Heart right ventricle (tissue), 16 donors: ENCODE results near the gene RAF1. TPM values are rescaled to one million over a fixed set of nuclear protein-coding genes. Genes with fewer than 3 reads are reported as not detected.
"Not testable (repeated sequence)": the region's sequence is repeated elsewhere in the genome, so short reads cannot be mapped to it uniquely, and the experiment has no call there.

Experiments used
- ATAC-seq, 8 donors: fragments of 200-7000 bp; cut with Tn5 transposase; one replicate each; pipeline ENCODE4 v1.9.1; 2020; ENCODE audit warnings: mild to moderate bottlenecking in 8 of 8, moderate library complexity in 8 of 8, moderate number of reproducible peaks in 1 of 8
- DNase-seq, 2 donors: peaks; one replicate each; pipeline ENCODE4 v3.0.0-alpha.2; 2020
- H3K27ac ChIP-seq, 10 donors: fragments of 200-600 bp; sonication (generic) in 2 of 10; one replicate each; pipeline versions ENCODE4 v1.5.0 to v1.8.0; 2020 to 2022; ENCODE audit warnings: mild to moderate bottlenecking in 3 of 10
- H3K27me3 ChIP-seq, 7 donors: fragments of 200-600 bp; one replicate each; pipeline ENCODE4 v1.8.0; 2021 to 2022; ENCODE audit warnings: mild to moderate bottlenecking in 2 of 7
- H3K36me3 ChIP-seq, 9 donors: fragments of 200-600 bp; sonication (generic) in 1 of 9; one replicate each; pipeline versions ENCODE4 v1.5.0 to v1.8.0; 2020 to 2022; ENCODE audit warnings: mild to moderate bottlenecking in 2 of 9
- H3K4me1 ChIP-seq, 9 donors: fragments of 200-600 bp; sonication (generic) in 1 of 9; one replicate each; pipeline versions ENCODE4 v1.5.0 to v1.8.0; 2020 to 2022; ENCODE audit warnings: mild to moderate bottlenecking in 4 of 9
- H3K4me3 ChIP-seq, 10 donors: fragments of 200-600 bp; sonication (generic) in 2 of 10; one replicate each; pipeline versions ENCODE4 v1.5.0 to v1.8.0; 2020 to 2022; ENCODE audit warnings: mild to moderate bottlenecking in 7 of 10, moderate library complexity in 2 of 10
- H3K9me3 ChIP-seq, 11 donors: fragments of 200-600 bp in 10 of 11; sonication (generic) in 2 of 11; one replicate each; pipeline versions ENCODE4 v1.5.0 to v1.8.0; 2013 to 2022; ENCODE audit warnings: mild to moderate bottlenecking in 2 of 11, control low read depth in 1 of 11, moderate library complexity in 1 of 11
- CTCF ChIP-seq, 9 donors: fragments of 200-600 bp; sonication (generic) in 2 of 9; IDR thresholded peaks; one replicate each; pipeline versions ENCODE4 v1.5.0 to v1.8.0; 2021 to 2022; ENCODE audit warnings: antibody characterized with exemption in 9 of 9, mild to moderate bottlenecking in 5 of 9, moderate library complexity in 1 of 9
- WGBS, 2 donors: extraction: QIAGEN DNeasy Blood & Tissue Kit; methylation state at CpG; one replicate each; pipeline ENCODE4 v1.1.7; 2013; ENCODE audit warnings: inconsistent platforms in 1 of 2; 5-methylcytosine and 5-hydroxymethylcytosine counted together
- intact Hi-C, 10 donors: fragments of 100-400 bp; cut with DNase I; formaldehyde crosslinking; loops; one replicate each; pipeline versions ENCODE4 v1.11.1 to v1.14.2; 2022
- polyA plus RNA-seq, 2 donors: library from polyadenylated mRNA; stranded (reverse); fragments of 200-250 nt; gene quantifications; one replicate each; pipeline ENCODE4 v1.2.3, GENCODE V29; 2013
- total RNA-seq, 10 donors: library from RNA; stranded (reverse); fragmentation: NEBNext Ultra II Directional in 3 of 10; extraction: Animal tissue kit (Norgen Biotek cat#: 25700) in 3 of 10; gene quantifications; one replicate each; pipeline versions ENCODE4 v1.2.1 to v1.2.4, GENCODE V29; 2021 to 2023
- donor health status: Arrhythmogenic right ventricular cardiomyopathy.
- donor health status: ischemic (EF 13 %, LVEDD 7.1; RV severe dilation, severe dysfunction).
- donor health status: healthy with polysubstance abuse.
- donor health status: DM: no; HTN: yes; CAD: no.
- donor health status: DM: no; HTN: no; CAD: no.
- donor health status: ischemic (EF 25% LVEDD 6.9; RV normal size, moderate dysfunction).
- donor health status: ischemic (EF 25% LVEDD 5.7; RV mildly dilated, moderate dysfunction).
- donor health status: healthy.
- donor health status: DM: yes; HTN: yes; CAD: no.
- donor health status: Ischemic cardiomyopathy.
- donor health status: ischemic (EF 35%, LVEDD 5.7; RV mildly dilated, moderate dysfunction).
- donor health status: nonischemic (EF 11% LVEDD 7.7; RV severe dilation, severe dysfunction).
- donor health status: DM: yes; HTN: yes; CAD: no.
- donor health status: PGD.
- donor health status: ischemic (EF 29% LVEDD 5.4; RV normal size, mild dysfunction).
- donor health status: nonischemic (EF 23%, LVEDD 6.1; RV moderate dilation, normal function).

Gene RAF1
- total and polyA plus RNA-seq, 12 donors = 65.4 to 193 (median 123) TPM

- H3K27ac ChIP-seq = peak overlapping the region in 1 of 10 donors; percentile 31
- intact Hi-C loops = loop anchor here in 1 of 10 donors (5.0 kb wide), 1 partner anchor 122 kb away; no protein-coding TSS in a partner anchor
Observed at GRCh38 chr3:12705374-12705926, 41.5 kb upstream of the RAF1 start.

GRCh38 chr3:12702501-12702900, 38.6 kb upstream of the RAF1 start:
- TF ChIP-seq CTCF (IDR thresholded peaks at IDR 0.05) = no peak
- Histone ChIP-seq H3K4me1 (peaks cover 0 to 21% (median 7%) of the 10 kb centered on the region in 9 donors), H3K36me3 (no peaks in the 10 kb centered on the region), H3K27me3 (no peaks in the 10 kb centered on the region), H3K4me3 (no peak overlapping the region), H3K9me3 (no peaks in the 10 kb centered on the region), H3K27ac (no peak overlapping the region)
- ATAC-seq (no peak), DNase-seq (no peak)
- intact Hi-C loops = no loop called here
- 85 to 89% methylated on average over 3 of the region's 3 CpGs for WGBS, 2 donors

More at GRCh38 chr3:12705374-12705926, 41.5 kb upstream of the RAF1 start:
- DNase-seq (no peak), ATAC-seq (peak in 4 of 8 donors; percentile 27 to 60 (median 44))
- H3K9me3 ChIP-seq = no peaks in the 10 kb centered on the region
- no peak for TF ChIP-seq CTCF (IDR thresholded peaks at IDR 0.05)
- H3K4me3 ChIP-seq = no peak overlapping the region
- 51 to 56% methylated on average over 6 of the region's 6 CpGs for WGBS, 2 donors
- peaks cover 0 to 22% (median 12%) of the 10 kb centered on the region in 9 donors for H3K4me1 ChIP-seq
- no peaks in the 10 kb centered on the region for H3K36me3 ChIP-seq
- H3K27me3 ChIP-seq = no peaks in the 10 kb centered on the region

DNA sequence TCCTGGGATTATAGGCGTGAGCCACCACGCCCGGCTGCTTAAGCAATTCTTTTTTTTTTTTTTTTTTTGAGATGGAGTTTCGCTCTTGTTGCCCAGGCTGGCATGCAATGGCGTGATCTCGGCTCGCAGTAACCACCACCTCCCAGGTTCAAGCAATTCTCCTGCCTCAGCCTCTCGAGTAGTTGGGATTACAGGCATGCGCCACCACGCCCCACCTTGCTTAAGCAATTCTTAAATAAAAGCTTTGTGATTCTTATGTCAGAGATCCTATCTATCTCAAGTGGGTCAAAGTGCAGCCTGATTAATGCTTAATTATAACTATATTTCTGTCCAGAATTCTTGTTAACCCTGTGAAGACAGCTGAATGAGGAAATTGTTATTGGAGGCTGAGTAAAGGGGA, 37.7 kb upstream of the RAF1 start:
- intact Hi-C loops, H3K27ac ChIP-seq, DNase-seq, H3K27me3 ChIP-seq, ATAC-seq, H3K9me3 ChIP-seq, H3K4me3 ChIP-seq, H3K36me3 ChIP-seq: not testable (repeated sequence)
- 93 to 94% methylated on average over 10 of the region's 10 CpGs for WGBS, 2 donors
- peaks cover 0 to 21% (median 7%) of the 10 kb centered on the region in 9 donors for H3K4me1 ChIP-seq

DNA sequence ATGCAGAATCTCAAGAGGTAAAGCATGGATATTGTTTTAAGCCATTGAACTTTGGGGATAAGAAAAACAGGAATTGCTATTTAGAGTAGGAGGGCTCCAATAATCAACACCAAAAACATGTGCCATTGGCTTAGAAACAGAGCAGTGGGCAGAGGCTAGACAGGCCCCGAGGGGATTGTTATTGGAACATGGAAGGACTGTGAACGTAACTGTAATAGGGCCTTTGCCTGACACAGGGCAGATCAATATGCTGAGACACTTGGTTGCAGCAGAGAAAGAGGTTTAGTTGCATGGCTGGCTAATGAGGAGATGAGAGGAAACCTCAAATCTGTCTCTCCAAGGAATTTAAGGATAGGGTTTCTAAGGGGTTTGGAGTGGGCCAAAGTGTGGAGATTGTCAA, 36.9 kb upstream of the RAF1 start:
- Histone ChIP-seq H3K9me3 (no peaks in the 10 kb centered on the region), H3K4me3 (no peak overlapping the region), H3K4me1 (peaks cover 0 to 16% (median 4%) of the 10 kb centered on the region in 9 donors), H3K36me3 (no peaks in the 10 kb centered on the region), H3K27me3 (no peaks in the 10 kb centered on the region), H3K27ac (no peak overlapping the region)
- WGBS, 2 donors = 75 to 86% methylated on average over 2 of the region's 2 CpGs
- TF ChIP-seq CTCF (IDR thresholded peaks at IDR 0.05) = no peak
- no peak for ATAC-seq
- intact Hi-C loops = no loop called here
- no peak for DNase-seq

DNA sequence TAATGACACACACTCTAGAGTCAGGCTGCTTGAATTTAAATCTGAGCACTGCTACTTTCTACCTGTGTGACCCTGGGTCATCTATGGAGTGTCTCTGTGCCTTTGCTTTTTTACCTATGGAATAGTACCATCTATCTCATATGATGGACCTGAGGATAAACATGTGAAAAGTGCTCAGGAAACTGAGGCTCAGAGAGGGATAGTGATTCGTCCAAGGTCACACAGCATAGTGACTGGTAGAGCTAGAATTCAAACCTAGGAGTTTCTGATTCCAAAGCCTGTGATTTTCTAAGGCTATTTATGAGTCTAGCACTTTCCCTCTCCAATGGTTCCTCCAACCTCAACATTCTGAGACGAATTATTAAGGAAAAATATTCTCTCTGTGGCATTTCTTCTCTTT, 32.0 kb upstream of the RAF1 start:
- TF ChIP-seq CTCF (IDR thresholded peaks at IDR 0.05) = no peak
- Histone ChIP-seq H3K36me3 (no peaks in the 10 kb centered on the region), H3K4me1 (peaks cover 0 to 18% (median 0%) of the 10 kb centered on the region in 9 donors), H3K27me3 (no peaks in the 10 kb centered on the region), H3K27ac (no peak overlapping the region), H3K4me3 (no peak overlapping the region), H3K9me3 (no peaks in the 10 kb centered on the region)
- intact Hi-C loops = no loop called here
- DNase-seq = no peak
- 83 to 91% methylated on average over 2 of the region's 2 CpGs for WGBS, 2 donors
- no peak for ATAC-seq
